ENCODE results near the gene PAK4.

DNA sequence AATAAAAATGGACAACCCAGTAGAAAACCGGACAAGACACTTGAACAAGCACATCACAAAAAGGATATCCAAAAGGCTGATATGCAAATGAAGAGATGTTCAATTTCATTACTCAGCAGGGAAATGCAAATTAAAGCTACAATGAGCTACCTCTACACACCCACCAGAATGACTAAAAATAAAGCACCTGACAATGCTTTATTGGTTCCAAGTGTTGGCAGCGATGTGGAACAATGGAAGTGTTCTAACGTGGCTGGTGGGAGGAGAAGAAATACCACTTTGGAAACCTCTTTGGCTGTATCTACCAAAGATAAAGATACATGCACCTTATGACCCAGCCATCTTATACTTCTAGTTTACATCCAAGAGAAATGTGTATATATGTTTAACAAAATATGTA is 45.2 kb upstream of the PAK4 start:
- no peak for TF ChIP-seq POLR2AphosphoS5 (IDR thresholded peaks at IDR 0.05; ENCODE audit: low read depth, low read length)
- TF ChIP-seq TAF1 (IDR thresholded peaks at IDR 0.05; ENCODE audit: borderline replicate concordance, insufficient read depth, low read length) = no peak
